Measurements from ENCODE around the gene KDM2A.

DNA sequence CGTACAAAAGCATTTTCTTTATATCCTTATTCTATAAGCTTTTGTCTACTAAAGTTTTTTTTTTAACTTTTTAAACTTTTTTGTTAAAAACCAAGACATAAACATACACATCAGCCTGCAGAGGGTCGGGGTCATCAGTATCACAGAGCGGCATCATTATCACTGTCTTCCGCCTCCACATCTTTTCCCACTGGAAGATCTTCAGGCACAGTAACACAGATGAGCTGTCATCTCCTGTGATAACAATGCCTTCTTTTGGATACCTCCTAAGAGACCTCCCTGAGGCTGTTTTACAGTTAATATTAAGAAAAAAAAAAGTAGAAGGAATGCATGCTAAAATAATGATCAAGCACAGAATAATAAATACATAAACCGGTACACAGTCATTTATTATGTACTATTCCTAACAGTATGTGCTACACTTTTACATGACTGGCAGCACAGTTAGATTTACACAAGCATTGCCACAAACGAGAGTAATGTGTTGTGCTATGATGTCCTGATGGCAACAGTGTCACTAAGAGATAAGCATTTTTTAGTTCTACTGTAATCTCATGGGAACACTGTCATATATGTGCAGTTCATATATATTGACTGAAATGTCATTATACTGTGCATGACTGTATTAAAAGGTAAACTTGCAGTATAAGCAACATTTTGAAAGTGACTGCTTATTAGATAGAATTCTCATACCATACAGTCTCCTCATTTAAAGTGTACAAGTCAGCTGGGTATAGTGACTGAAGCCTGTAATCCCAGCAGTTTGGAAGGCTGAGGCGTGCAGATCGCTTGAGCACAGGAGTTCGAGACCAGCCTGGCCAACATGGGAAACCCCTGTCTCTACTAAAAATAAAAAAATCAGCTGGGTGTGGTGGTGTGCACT is 58.6 kb downstream of the KDM2A start:
- TF ChIP-seq, protein P1, sequence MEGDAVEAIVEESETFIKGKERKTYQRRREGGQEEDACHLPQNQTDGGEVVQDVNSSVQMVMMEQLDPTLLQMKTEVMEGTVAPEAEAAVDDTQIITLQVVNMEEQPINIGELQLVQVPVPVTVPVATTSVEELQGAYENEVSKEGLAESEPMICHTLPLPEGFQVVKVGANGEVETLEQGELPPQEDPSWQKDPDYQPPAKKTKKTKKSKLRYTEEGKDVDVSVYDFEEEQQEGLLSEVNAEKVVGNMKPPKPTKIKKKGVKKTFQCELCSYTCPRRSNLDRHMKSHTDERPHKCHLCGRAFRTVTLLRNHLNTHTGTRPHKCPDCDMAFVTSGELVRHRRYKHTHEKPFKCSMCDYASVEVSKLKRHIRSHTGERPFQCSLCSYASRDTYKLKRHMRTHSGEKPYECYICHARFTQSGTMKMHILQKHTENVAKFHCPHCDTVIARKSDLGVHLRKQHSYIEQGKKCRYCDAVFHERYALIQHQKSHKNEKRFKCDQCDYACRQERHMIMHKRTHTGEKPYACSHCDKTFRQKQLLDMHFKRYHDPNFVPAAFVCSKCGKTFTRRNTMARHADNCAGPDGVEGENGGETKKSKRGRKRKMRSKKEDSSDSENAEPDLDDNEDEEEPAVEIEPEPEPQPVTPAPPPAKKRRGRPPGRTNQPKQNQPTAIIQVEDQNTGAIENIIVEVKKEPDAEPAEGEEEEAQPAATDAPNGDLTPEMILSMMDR (tag by site-specific recombination; IDR thresholded peaks at IDR 0.05): no peak
- TF ChIP-seq, protein P2, sequence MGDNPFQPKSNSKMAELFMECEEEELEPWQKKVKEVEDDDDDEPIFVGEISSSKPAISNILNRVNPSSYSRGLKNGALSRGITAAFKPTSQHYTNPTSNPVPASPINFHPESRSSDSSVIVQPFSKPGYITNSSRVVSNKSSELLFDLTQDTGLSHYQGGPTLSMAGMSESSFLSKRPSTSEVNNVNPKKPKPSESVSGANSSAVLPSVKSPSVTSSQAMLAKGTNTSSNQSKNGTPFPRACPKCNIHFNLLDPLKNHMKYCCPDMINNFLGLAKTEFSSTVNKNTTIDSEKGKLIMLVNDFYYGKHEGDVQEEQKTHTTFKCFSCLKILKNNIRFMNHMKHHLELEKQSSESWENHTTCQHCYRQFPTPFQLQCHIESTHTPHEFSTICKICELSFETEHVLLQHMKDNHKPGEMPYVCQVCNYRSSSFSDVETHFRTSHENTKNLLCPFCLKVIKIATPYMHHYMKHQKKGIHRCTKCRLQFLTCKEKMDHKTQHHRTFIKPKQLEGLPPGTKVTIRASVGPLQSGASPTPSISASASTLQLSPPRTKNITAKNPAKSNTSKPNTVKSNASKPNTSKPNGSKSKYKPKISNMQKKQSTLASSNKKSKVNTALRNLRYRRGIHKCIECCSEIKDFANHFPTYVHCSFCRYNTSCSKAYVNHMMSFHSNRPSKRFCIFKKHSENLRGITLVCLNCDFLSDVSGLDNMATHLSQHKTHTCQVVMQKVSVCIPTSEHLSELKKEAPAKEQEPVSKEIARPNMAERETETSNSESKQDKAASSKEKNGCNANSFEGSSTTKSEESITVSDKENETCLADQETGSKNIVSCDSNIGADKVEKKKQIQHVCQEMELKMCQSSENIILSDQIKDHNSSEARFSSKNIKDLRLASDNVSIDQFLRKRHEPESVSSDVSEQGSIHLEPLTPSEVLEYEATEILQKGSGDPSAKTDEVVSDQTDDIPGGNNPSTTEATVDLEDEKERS (tag by site-specific recombination; IDR thresholded peaks at IDR 0.05): no peak
- no peak for TF ChIP-seq ZNF423 (tag by site-specific recombination; IDR thresholded peaks at IDR 0.05)
- TF ChIP-seq, protein P3, sequence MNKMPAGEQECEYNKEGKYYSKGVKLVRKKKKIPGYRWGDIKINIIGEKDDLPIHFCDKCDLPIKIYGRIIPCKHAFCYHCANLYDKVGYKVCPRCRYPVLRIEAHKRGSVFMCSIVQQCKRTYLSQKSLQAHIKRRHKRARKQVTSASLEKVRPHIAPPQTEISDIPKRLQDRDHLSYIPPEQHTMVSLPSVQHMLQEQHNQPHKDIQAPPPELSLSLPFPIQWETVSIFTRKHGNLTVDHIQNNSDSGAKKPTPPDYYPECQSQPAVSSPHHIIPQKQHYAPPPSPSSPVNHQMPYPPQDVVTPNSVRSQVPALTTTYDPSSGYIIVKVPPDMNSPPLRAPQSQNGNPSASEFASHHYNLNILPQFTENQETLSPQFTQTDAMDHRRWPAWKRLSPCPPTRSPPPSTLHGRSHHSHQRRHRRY (tag by site-specific recombination; IDR thresholded peaks at IDR 0.05): no peak
- no peak for TF ChIP-seq GLI2 (tag by site-specific recombination; IDR thresholded peaks at IDR 0.05; ENCODE audit: borderline replicate concordance, low read depth)
- TF ChIP-seq, protein P4, sequence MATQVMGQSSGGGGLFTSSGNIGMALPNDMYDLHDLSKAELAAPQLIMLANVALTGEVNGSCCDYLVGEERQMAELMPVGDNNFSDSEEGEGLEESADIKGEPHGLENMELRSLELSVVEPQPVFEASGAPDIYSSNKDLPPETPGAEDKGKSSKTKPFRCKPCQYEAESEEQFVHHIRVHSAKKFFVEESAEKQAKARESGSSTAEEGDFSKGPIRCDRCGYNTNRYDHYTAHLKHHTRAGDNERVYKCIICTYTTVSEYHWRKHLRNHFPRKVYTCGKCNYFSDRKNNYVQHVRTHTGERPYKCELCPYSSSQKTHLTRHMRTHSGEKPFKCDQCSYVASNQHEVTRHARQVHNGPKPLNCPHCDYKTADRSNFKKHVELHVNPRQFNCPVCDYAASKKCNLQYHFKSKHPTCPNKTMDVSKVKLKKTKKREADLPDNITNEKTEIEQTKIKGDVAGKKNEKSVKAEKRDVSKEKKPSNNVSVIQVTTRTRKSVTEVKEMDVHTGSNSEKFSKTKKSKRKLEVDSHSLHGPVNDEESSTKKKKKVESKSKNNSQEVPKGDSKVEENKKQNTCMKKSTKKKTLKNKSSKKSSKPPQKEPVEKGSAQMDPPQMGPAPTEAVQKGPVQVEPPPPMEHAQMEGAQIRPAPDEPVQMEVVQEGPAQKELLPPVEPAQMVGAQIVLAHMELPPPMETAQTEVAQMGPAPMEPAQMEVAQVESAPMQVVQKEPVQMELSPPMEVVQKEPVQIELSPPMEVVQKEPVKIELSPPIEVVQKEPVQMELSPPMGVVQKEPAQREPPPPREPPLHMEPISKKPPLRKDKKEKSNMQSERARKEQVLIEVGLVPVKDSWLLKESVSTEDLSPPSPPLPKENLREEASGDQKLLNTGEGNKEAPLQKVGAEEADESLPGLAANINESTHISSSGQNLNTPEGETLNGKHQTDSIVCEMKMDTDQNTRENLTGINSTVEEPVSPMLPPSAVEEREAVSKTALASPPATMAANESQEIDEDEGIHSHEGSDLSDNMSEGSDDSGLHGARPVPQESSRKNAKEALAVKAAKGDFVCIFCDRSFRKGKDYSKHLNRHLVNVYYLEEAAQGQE (tag by site-specific recombination; IDR thresholded peaks at IDR 0.05): no peak
- TF ChIP-seq, protein P5, sequence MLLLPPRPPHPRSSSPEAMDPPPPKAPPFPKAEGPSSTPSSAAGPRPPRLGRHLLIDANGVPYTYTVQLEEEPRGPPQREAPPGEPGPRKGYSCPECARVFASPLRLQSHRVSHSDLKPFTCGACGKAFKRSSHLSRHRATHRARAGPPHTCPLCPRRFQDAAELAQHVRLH (tag by site-specific recombination; IDR thresholded peaks at IDR 0.05): no peak
- TF ChIP-seq BCL11B (tag by site-specific recombination; IDR thresholded peaks at IDR 0.05; ENCODE audit: low read depth): no peak
